A673 (cell line): ENCODE results near the gene FBP1. TPM values are rescaled to one million over a fixed set of nuclear protein-coding genes. Genes with fewer than 3 reads are reported as not detected.

Experiments
- BruUV-seq: library from RNA; stranded (reverse); fragments of 400-500 nt; replicated peaks from 2 replicates; lab custom pipeline; 2021; lab: Mats Ljungman, UMichigan
- CTCF ChIA-PET: fragments of 300-600 bp; sonication (Branson Sonifier 250); formaldehyde crosslinking; loops from one replicate; lab custom pipeline; 2022; ENCODE audit warnings: antibody characterized with exemption; lab: Charles Lee
- POLR2A ChIA-PET: fragments of 300-600 bp; sonication (Branson Sonifier 250); formaldehyde crosslinking; loops from one replicate; lab custom pipeline; 2022; ENCODE audit warnings: antibody characterized with exemption; ENCODE audit not compliant: low non-redundant PET; lab: Charles Lee
- DNase-seq: peaks from one replicate; pipeline ENCODE4 v3.0.0-alpha.2; 2015; ENCODE audit warnings: low spot score
- H3K27ac ChIP-seq: fragments of 200-600 bp; sonication (generic); 2 replicates; pipeline ENCODE4 v1.5.1; 2016; ENCODE audit warnings: mixed run types, low read depth, mild to moderate bottlenecking, mixed read lengths, antibody characterized with exemption, low read length; ENCODE audit not compliant: poor library complexity, severe bottlenecking
- H3K27me3 ChIP-seq: fragments of 200-600 bp; sonication (generic); replicated peaks from 2 replicates; pipeline ENCODE4 v1.6.1; 2017; ENCODE audit warnings: mixed run types, low read depth, mild to moderate bottlenecking, mixed read lengths, antibody characterized with exemption, low read length; ENCODE audit not compliant: insufficient read depth, poor library complexity
- H3K36me3 ChIP-seq: fragments of 200-600 bp; sonication (generic); 2 replicates; pipeline ENCODE4 v1.6.1; 2016; ENCODE audit warnings: mixed run types, mild to moderate bottlenecking, mixed read lengths, antibody characterized with exemption, low read length; ENCODE audit not compliant: insufficient read depth, poor library complexity, severe bottlenecking
- H3K4me1 ChIP-seq: fragments of 200-600 bp; sonication (generic); 2 replicates; pipeline ENCODE4 v1.6.1; 2017; ENCODE audit warnings: mixed run types, mild to moderate bottlenecking, mixed read lengths, antibody characterized with exemption, low read length; ENCODE audit not compliant: insufficient read depth, poor library complexity, severe bottlenecking
- H3K4me3 ChIP-seq: fragments of 200-600 bp; sonication (generic); 2 replicates; pipeline ENCODE4 v1.5.1; 2016; ENCODE audit warnings: low read depth, mixed run types, mild to moderate bottlenecking, mixed read lengths, low read length; ENCODE audit not compliant: poor library complexity, severe bottlenecking
- H3K9me3 ChIP-seq: fragments of 200-600 bp; sonication (generic); 2 replicates; pipeline ENCODE4 v1.6.1; 2016; ENCODE audit warnings: mixed run types, low read depth, mild to moderate bottlenecking, mixed read lengths, antibody characterized with exemption, low read length; ENCODE audit not compliant: poor library complexity, severe bottlenecking
- CTCF ChIP-seq: fragments of 300-800, 200-600 bp; sonication (generic); conservative IDR thresholded peaks from 2 replicates; pipeline ENCODE4 v1.5.1; 2017; ENCODE audit warnings: low read depth, mild to moderate bottlenecking, antibody characterized with exemption, low read length, moderate library complexity, mixed read lengths
- EZH2 ChIP-seq: fragments of 200-600 bp; sonication (generic); IDR thresholded peaks from 2 replicates; pipeline ENCODE4 v1.6.1; 2017; ENCODE audit warnings: borderline replicate concordance, low read depth, mild to moderate bottlenecking, mixed read lengths, antibody characterized with exemption, low read length; ENCODE audit not compliant: poor library complexity, severe bottlenecking
- intact Hi-C: fragments of 100-400 bp; cut with micrococcal nuclease; formaldehyde crosslinking; loops from one replicate; pipeline ENCODE4 v1.10.0; 2022; ENCODE audit not compliant: unreplicated experiment
- total RNA-seq: library from RNA; stranded (reverse); gene quantifications from 2 replicates; pipeline ENCODE4 v1.2.3, GENCODE V29; 2021

Gene FBP1
- total RNA-seq, 1 experiment from 2014 or later: not detected

DNA sequence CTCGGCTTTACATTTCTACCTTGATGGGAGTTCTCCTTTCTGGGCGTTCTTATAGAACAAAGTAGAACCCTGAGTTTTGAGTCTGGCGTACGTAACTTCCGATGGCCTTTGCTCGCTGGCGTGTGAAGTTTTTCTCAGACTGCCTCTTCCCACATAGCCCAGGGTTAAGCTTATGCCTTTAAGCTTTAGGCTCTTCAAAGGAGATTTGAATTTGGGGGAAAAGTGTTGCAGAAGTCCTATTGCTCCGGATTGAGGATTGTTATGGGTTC lies 32.0 kb downstream of the FBP1 start:
- BruUV-seq: no TSS peak
- intact Hi-C loops: no loop called here
- no peaks in the 10 kb centered on the region for H3K36me3 ChIP-seq
- TF ChIP-seq EZH2 (no peak), CTCF (no peak)
- H3K4me3 ChIP-seq: no peak overlapping the region
- CTCF ChIA-PET: no interaction called here
- H3K4me1 ChIP-seq: no peaks in the 10 kb centered on the region
- no peak for DNase-seq
- POLR2A ChIA-PET: no interaction called here
- no peaks in the 10 kb centered on the region for H3K27me3 ChIP-seq
- H3K27ac ChIP-seq: no peak overlapping the region
- no peaks in the 10 kb centered on the region for H3K9me3 ChIP-seq

DNA sequence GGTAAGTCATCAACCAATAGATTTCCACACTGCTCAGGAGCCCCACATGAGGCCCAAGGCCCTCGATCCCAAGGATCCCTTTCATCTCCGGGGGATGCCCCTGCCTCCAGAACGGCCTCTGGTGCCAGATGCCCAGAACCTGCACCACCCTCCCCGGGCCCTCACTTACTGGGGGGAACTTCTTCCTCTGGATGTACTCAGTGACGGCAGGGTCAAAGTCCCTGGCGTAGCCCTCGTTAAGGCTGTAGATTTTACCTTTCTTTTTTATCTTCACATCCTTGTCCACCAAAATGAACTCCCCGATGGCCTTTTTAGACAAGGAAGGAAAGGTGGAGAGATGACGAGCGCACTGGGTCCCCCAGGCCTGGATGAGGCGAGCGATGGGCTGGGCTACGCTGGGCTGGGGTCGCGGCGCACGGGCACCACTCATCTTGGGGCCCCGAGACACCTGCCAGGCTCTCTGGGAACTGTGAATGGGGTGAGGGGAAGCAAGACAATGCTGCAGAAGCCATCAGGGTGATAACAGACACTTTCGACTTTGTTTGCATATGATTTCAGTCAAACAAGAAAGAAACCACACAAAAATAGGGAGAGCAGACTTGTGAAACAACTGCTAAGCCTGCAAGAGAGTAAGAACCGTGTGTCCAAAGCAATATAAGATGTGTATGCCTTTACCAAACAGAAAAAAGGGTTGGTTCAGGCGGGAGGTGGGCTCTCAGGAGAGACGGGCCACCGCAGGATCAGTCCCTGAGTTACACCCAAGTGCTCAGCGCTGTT lies 32.5 kb downstream of the FBP1 start:
- DNase-seq: no peak
- Histone ChIP-seq H3K9me3 (no peaks in the 10 kb centered on the region), H3K27ac (no peak overlapping the region), H3K27me3 (no peaks in the 10 kb centered on the region), H3K4me3 (no peak overlapping the region), H3K4me1 (no peaks in the 10 kb centered on the region), H3K36me3 (no peaks in the 10 kb centered on the region)
- ChIA-PET POLR2A (no interaction called here), CTCF (no interaction called here)
- no TSS peak for BruUV-seq
- intact Hi-C loops: no loop called here
- TF ChIP-seq EZH2: no peak
- no peak for TF ChIP-seq CTCF

DNA sequence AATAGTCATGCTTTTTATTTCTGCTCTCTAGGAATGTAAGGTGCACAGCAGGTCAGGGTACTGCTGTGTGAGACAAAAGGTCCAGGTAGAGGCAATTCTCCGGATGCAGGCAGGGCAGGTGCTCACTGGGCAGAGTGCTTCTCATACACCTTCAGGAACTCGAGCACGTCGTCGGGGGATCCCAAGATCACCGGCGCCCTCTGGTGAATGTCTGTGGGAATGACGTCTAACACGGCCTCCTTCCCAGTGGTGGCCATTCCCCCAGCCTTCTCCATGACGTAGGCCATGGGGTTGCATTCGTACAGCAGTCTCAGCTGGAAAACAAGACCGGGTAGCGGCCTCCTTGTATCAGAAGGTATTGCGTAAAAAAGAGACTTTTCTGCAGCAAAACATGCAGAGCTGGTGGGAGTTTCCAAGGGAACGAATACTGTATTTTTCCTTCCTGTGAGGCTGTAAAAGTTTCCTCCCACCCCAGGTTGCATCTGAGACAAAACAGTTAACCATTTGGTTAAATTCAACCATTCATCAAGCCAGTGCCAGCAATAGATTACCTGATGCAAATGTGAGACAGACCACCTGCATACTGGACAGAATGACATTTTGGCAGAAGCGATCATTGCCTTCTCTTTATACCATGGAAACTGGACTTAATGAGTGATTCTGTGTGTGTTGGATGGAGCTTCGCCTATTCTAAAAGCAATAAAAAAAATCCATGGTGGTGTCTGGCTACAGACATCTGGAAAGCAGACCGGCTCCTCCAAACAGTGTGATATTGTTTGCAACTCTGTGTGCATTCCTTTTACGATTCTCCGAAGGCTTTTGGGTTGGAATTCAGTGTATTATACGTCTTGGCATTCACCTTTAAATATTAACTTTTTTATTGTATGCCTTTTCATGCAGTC lies 35.8 kb downstream of the FBP1 start:
- no peaks in the 10 kb centered on the region for H3K9me3 ChIP-seq
- peak; percentile 79 for DNase-seq
- ChIA-PET CTCF (interaction anchor here (1.1 kb wide), 1 partner anchor 49 kb away, joined by 7 read pairs; the partner anchor contains the start of gene PCAT7), POLR2A (no interaction called here)
- no peaks in the 10 kb centered on the region for H3K36me3 ChIP-seq
- H3K4me1 ChIP-seq: no peaks in the 10 kb centered on the region
- no peaks in the 10 kb centered on the region for H3K27me3 ChIP-seq
- H3K27ac ChIP-seq: no peak overlapping the region
- TF ChIP-seq EZH2: no peak
- peak; percentile 88 for TF ChIP-seq CTCF
- intact Hi-C loops: loop anchor here (1.0 kb wide), 1 partner anchor 49 kb away; no protein-coding TSS in a partner anchor
- no TSS peak for BruUV-seq
- H3K4me3 ChIP-seq: no peak overlapping the region
